Natural killer cell (primary cell): ENCODE measurements around the gene NEURL2. TPM values are rescaled to one million over a fixed set of nuclear protein-coding genes. Genes with fewer than 3 reads are reported as not detected.

Experiments used
- ATAC-seq, 3 donors: fragments of 150-1000 bp in 2 of 3; fragments of 200-7000 bp in 1 of 3; cut with Tn5 transposase; 1 replicate in 1 of 3; 2 replicates in 2 of 3; pipeline ENCODE4 v1.10.0; 2021; ENCODE audit warnings: mild to moderate bottlenecking in 2 of 3, moderate library complexity in 2 of 3
- DNase-seq, 2 donors: peaks; one replicate each; pipeline versions ENCODE4 v3.0.0 to v3.0.0-alpha.2; 2013 to 2021; ENCODE audit warnings: mixed read lengths in 1 of 2
- H3K27ac ChIP-seq: one replicate; pipeline ENCODE4 v1.5.1; 2013; ENCODE audit warnings: mild to moderate bottlenecking, low read length
- H3K27me3 ChIP-seq: one replicate; pipeline ENCODE4 v1.6.1; 2013; ENCODE audit warnings: low read length; ENCODE audit not compliant: control insufficient read depth, insufficient read depth
- H3K36me3 ChIP-seq: one replicate; pipeline ENCODE4 v1.6.1; 2013; ENCODE audit warnings: low read length; ENCODE audit not compliant: control insufficient read depth, insufficient read depth
- H3K4me1 ChIP-seq: one replicate; pipeline ENCODE4 v1.6.1; 2013; ENCODE audit warnings: low read length; ENCODE audit not compliant: control insufficient read depth, insufficient read depth
- H3K4me3 ChIP-seq: one replicate; pipeline ENCODE4 v1.5.1; 2013; ENCODE audit warnings: low read length
- H3K9me3 ChIP-seq: one replicate; pipeline ENCODE4 v1.6.1; 2013; ENCODE audit warnings: low read length; ENCODE audit not compliant: control insufficient read depth, insufficient read depth
- H3K27ac Mint-ChIP-seq, 2 donors: one replicate each; pipeline ENCODE4 v1.8.0; 2022; ENCODE audit warnings: mild to moderate bottlenecking in 2 of 2, mixed read lengths in 2 of 2, moderate library complexity in 1 of 2
- H3K27me3 Mint-ChIP-seq, 2 donors: one replicate each; pipeline ENCODE4 v1.8.0; 2022; ENCODE audit warnings: low read depth in 2 of 2, mixed read lengths in 2 of 2
- H3K36me3 Mint-ChIP-seq: one replicate; pipeline ENCODE4 v1.8.0; 2022; ENCODE audit warnings: mixed read lengths
- H3K4me1 Mint-ChIP-seq, 2 donors: one replicate each; pipeline ENCODE4 v1.8.0; 2022; ENCODE audit warnings: mixed read lengths in 2 of 2
- H3K4me3 Mint-ChIP-seq: one replicate; pipeline ENCODE4 v1.8.0; 2022; ENCODE audit warnings: mild to moderate bottlenecking, moderate library complexity, mixed read lengths
- H3K9me3 Mint-ChIP-seq, 2 donors: one replicate each; pipeline ENCODE4 v1.8.0; 2022; ENCODE audit warnings: mixed read lengths in 2 of 2
- WGBS: methylation state at CpG from one replicate; pipeline ENCODE4 v1.1.7; 2013; ENCODE audit warnings: missing lambda C conversion rate; ENCODE audit not compliant: insufficient coverage; 5-methylcytosine and 5-hydroxymethylcytosine counted together
- intact Hi-C: fragments of 100-400 bp; cut with micrococcal nuclease; formaldehyde crosslinking; loops from one replicate; pipeline ENCODE4 v1.14.2; 2022
- total RNA-seq, 4 donors: library from RNA; stranded (reverse); fragments of 120-200 nt in 1 of 4; gene quantifications; one replicate each; pipeline versions ENCODE4 v1.2.3 to v1.2.4, GENCODE V29; 2013 to 2022
- TF ChIP-seq, protein P1 (sequence below): fragments of 200-600 bp; IDR thresholded peaks from one replicate; pipeline ENCODE4 v1.8.0; 2022; ENCODE audit warnings: antibody characterized with exemption

NEURL2 gene
- total RNA-seq, 3 donors from 2014 or later (not counting 1 experiment from before 2014, with no cell fraction given): 0.89 to 1.4 (median 1.4) TPM

DNA sequence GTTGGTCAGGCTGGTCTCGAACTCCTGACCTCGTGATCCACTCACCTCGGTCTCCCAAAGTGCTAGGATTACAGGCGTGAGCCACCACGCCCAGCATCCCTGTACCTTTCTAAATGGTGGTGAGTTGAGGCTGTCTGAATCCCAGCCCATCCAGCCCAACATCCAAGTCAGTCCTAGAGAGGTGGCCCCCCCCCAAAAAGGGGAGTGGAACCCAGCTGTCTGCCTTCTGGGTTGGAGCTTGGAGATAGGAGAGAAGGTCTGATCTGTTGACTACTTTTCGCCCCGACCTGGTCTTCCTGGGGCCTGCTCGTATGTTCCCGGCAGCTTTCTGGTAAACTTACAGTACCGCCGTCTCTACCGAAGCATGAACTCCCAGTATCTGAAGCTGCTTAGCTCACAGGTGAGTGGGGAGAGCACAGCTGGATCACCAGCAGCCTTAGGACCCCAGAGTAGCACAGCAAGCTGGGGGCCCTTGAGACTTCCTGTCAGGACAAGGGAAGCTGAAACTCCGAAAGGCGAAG lies 5.7 kb upstream of the NEURL2 start:
- no peaks in the 10 kb centered on the region for H3K27me3 Mint-ChIP-seq
- intact Hi-C loops: no loop called here
- no peaks in the 10 kb centered on the region for H3K9me3 ChIP-seq
- H3K4me1 Mint-ChIP-seq: peaks cover 0 to 11% of the 10 kb centered on the region in 2 donors
- H3K27ac Mint-ChIP-seq: no peak overlapping the region
- ATAC-seq (no peak), DNase-seq (no peak)
- H3K36me3 ChIP-seq: peaks cover 17% of the 10 kb centered on the region
- no peaks in the 10 kb centered on the region for H3K9me3 Mint-ChIP-seq
- TF ChIP-seq, protein P1, sequence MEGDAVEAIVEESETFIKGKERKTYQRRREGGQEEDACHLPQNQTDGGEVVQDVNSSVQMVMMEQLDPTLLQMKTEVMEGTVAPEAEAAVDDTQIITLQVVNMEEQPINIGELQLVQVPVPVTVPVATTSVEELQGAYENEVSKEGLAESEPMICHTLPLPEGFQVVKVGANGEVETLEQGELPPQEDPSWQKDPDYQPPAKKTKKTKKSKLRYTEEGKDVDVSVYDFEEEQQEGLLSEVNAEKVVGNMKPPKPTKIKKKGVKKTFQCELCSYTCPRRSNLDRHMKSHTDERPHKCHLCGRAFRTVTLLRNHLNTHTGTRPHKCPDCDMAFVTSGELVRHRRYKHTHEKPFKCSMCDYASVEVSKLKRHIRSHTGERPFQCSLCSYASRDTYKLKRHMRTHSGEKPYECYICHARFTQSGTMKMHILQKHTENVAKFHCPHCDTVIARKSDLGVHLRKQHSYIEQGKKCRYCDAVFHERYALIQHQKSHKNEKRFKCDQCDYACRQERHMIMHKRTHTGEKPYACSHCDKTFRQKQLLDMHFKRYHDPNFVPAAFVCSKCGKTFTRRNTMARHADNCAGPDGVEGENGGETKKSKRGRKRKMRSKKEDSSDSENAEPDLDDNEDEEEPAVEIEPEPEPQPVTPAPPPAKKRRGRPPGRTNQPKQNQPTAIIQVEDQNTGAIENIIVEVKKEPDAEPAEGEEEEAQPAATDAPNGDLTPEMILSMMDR: no peak
- H3K4me3 ChIP-seq: no peak overlapping the region
- 96% methylated on average over 14 of the region's 14 CpGs for WGBS
- peaks cover 22% of the 10 kb centered on the region for H3K4me1 ChIP-seq
- H3K36me3 Mint-ChIP-seq: no peaks in the 10 kb centered on the region
- no peaks in the 10 kb centered on the region for H3K27me3 ChIP-seq
- H3K4me3 Mint-ChIP-seq: no peak overlapping the region
- H3K27ac ChIP-seq: no peak overlapping the region

DNA sequence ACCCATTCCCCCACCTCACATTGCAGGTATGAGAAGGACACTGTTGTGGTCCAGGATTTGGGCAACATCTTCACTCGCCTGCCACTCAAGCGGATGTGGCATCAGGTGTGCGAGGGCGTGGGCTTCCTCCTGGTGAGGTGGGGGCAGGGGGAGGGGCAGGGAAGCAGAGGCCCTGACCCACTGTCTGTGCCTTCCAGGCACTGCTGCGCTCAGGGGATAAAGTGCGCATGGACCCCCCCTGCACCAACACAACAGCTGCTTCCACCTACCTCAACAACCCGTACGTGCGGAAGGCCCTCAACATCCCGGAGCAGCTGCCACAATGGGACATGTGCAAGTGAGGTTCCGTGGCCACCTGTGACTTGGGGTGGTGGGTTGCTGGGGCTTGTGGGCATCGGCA lies 3.8 kb upstream of the NEURL2 start:
- ATAC-seq: no peak
- 79% methylated on average over 12 of the region's 12 CpGs for WGBS
- no peaks in the 10 kb centered on the region for H3K9me3 Mint-ChIP-seq

DNA sequence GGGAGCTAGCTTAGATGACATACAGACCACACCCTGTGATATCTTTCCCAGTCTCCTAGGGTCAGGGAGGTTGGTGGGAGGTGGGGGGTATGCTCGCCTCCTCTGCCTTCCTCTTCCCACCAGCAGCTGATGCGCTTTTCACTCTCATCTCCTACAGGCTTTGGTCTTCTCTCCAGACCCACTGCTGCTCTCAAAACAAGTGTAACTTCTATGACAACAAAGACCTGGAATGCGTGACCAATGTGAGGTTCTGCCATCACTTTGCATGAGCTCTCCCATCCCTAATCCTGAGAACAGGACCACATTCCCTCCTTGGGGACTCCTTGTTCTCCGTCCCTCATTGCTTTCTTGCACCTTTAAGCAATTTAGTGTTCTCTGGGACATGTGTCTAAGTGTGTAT lies 2.8 kb upstream of the NEURL2 start:
- Mint-ChIP-seq H3K27ac (no peak overlapping the region), H3K4me3 (peak overlapping the region; percentile 42)
- intact Hi-C loops: no loop called here

More for the DNA sequence above, 3.8 kb upstream of the NEURL2 start:
- intact Hi-C loops: no loop called here
- Mint-ChIP-seq H3K27me3 (no peaks in the 10 kb centered on the region), H3K27ac (no peak overlapping the region), H3K4me3 (no peak overlapping the region), H3K4me1 (peaks cover 5 to 24% of the 10 kb centered on the region in 2 donors), H3K36me3 (no peaks in the 10 kb centered on the region)
- Histone ChIP-seq H3K27ac (no peak overlapping the region), H3K9me3 (no peaks in the 10 kb centered on the region), H3K4me3 (no peak overlapping the region), H3K4me1 (peaks cover 38% of the 10 kb centered on the region), H3K27me3 (no peaks in the 10 kb centered on the region), H3K36me3 (peaks cover 17% of the 10 kb centered on the region)
- TF ChIP-seq, protein P1: no peak
- no peak for DNase-seq

More for the DNA sequence above, 2.8 kb upstream of the NEURL2 start:
- TF ChIP-seq, protein P1: no peak
- Histone ChIP-seq H3K36me3 (peaks cover 17% of the 10 kb centered on the region), H3K9me3 (no peaks in the 10 kb centered on the region), H3K27ac (no peak overlapping the region), H3K27me3 (no peaks in the 10 kb centered on the region), H3K4me3 (no peak overlapping the region), H3K4me1 (peaks cover 38% of the 10 kb centered on the region)
- Mint-ChIP-seq H3K27me3 (no peaks in the 10 kb centered on the region), H3K4me1 (peaks cover 5 to 24% of the 10 kb centered on the region in 2 donors), H3K9me3 (no peaks in the 10 kb centered on the region), H3K36me3 (no peaks in the 10 kb centered on the region)
- no peak for ATAC-seq
- DNase-seq: no peak
- WGBS: 96% methylated on average over 2 of the region's 4 CpGs
